Superior temporal gyrus (tissue), 1 donor: Measurements from ENCODE around the gene CCDC69.

Source experiments
- DNase-seq: peaks from one replicate; pipeline ENCODE4 v3.0.0-alpha.2; 2016; ENCODE audit errors: extremely low spot score

The CCDC69 gene

GRCh38 chr5:151142933-151143332, 81.0 kb downstream of the CCDC69 start:
- DNase-seq = no peak

GRCh38 chr5:151141535-151141934, 82.4 kb downstream of the CCDC69 start:
- DNase-seq = no peak

- no peak for DNase-seq
These were observed 83.0 kb downstream of the CCDC69 start for GRCh38 chr5:151140686-151141459.

DNA sequence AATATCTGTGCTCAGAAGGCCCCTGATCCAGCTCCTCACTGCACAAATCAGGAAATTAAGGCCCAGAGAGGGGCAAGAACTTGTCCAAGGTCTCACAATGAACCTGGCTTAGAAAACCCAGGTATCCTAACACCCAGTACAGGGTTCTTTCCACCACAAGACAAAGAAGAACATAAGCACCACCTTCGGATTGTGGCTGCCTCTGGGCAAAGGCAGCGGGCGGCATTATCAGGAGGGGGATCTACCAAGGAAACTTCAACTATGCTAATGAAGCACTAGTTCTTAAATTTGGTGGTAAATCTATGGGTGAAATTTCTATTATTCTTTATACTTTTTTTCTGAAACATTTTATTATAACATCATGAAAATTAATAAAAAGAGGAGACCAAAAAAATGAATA, 84.2 kb downstream of the CCDC69 start:
- DNase-seq = no peak

DNA sequence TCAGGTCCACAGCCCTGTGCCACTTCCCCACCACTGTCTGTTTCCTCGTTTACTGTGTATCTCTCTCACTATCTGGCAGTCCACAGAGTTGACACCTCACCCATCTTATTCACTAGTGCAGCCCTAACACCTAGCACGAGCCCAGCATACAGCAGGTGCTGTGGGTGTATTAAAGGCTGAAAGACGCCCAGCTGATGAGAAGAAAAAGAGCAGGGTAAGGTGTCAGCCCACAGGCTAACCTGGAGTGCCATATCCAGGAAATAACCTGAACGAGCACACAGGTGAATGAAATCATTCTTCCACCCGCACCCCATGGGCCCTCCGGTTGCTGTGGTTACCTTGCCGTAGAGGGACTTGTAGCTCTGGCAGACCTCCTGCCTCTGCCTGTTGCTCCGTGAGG, 84.9 kb downstream of the CCDC69 start:
- DNase-seq = no peak

GRCh38 chr5:151138114-151138513, 85.8 kb downstream of the CCDC69 start:
- DNase-seq = no peak

GRCh38 chr5:151137067-151137825, 86.6 kb downstream of the CCDC69 start:
- DNase-seq = no peak

GRCh38 chr5:151134228-151134627, 89.7 kb downstream of the CCDC69 start:
- no peak for DNase-seq

- no peak for DNase-seq
These were observed 90.9 kb downstream of the CCDC69 start for GRCh38 chr5:151132963-151133362.
